ENCODE data around the gene NADK2.

Gene NADK2

GRCh38 chr5:36281626-36282025, 39.9 kb upstream of the NADK2 start:
- DNase-seq (ENCODE audit: low read depth in 1 of 2, low spot score in 1 of 2), result no peak
- TF ChIP-seq REST (IDR thresholded peaks at IDR 0.05; ENCODE audit: insufficient replicate concordance, low read depth) (no peak), POLR2AphosphoS5 (IDR thresholded peaks at IDR 0.05; ENCODE audit: low read depth) (no peak), CTCF (IDR thresholded peaks at IDR 0.05; ENCODE audit: insufficient read depth, low read length) (no peak), SPI1 (IDR thresholded peaks at IDR 0.05; ENCODE audit: borderline replicate concordance, low read depth) (no peak), GABPA (IDR thresholded peaks at IDR 0.05; ENCODE audit: low read depth) (no peak)
- no peak overlapping the region for H3K4me3 ChIP-seq (replicated peaks; ENCODE audit: insufficient read depth, low read length)
- H3K27ac ChIP-seq (replicated peaks), result no peak overlapping the region
- no peaks in the 10 kb centered on the region for H3K27me3 ChIP-seq (ENCODE audit: insufficient read depth, poor library complexity, severe bottlenecking)

- TF ChIP-seq CTCF (IDR thresholded peaks at IDR 0.05; ENCODE audit: insufficient read depth, low read length) (no peak), POLR2AphosphoS5 (IDR thresholded peaks at IDR 0.05; ENCODE audit: low read depth) (no peak), GABPA (IDR thresholded peaks at IDR 0.05; ENCODE audit: low read depth) (no peak), SPI1 (IDR thresholded peaks at IDR 0.05; ENCODE audit: borderline replicate concordance, low read depth) (no peak), REST (IDR thresholded peaks at IDR 0.05; ENCODE audit: insufficient replicate concordance, low read depth) (no peak)
- H3K4me3 ChIP-seq (replicated peaks; ENCODE audit: insufficient read depth, low read length), result no peak overlapping the region
Measured at GRCh38 chr5:36279054-36279698, 37.5 kb upstream of the NADK2 start.

GRCh38 chr5:36277521-36278176, 35.9 kb upstream of the NADK2 start:
- TF ChIP-seq CTCF (IDR thresholded peaks at IDR 0.05; ENCODE audit: insufficient read depth, low read length) (no peak), SPI1 (IDR thresholded peaks at IDR 0.05; ENCODE audit: borderline replicate concordance, low read depth) (no peak), REST (IDR thresholded peaks at IDR 0.05; ENCODE audit: insufficient replicate concordance, low read depth) (no peak), GABPA (IDR thresholded peaks at IDR 0.05; ENCODE audit: low read depth) (no peak), POLR2AphosphoS5 (IDR thresholded peaks at IDR 0.05; ENCODE audit: low read depth) (no peak)
- no peaks in the 10 kb centered on the region for H3K27me3 ChIP-seq (ENCODE audit: insufficient read depth, poor library complexity, severe bottlenecking)
- H3K27ac ChIP-seq (replicated peaks), result no peak overlapping the region
- H3K4me3 ChIP-seq (replicated peaks; ENCODE audit: insufficient read depth, low read length), result no peak overlapping the region
- DNase-seq (ENCODE audit: low read depth in 1 of 2, low spot score in 1 of 2), result no peak

More at GRCh38 chr5:36279054-36279698, 37.5 kb upstream of the NADK2 start:
- DNase-seq (ENCODE audit: low read depth in 1 of 2, low spot score in 1 of 2), result no peak
- H3K27me3 ChIP-seq (ENCODE audit: insufficient read depth, poor library complexity, severe bottlenecking), result no peaks in the 10 kb centered on the region
- no peak overlapping the region for H3K27ac ChIP-seq (replicated peaks)

Data from HL-60 (cell line).